Measurements from ENCODE around the gene CDK10.
"Not testable (repeated sequence)": the region's sequence is repeated elsewhere in the genome, so short reads cannot be mapped to it uniquely, and the experiment has no call there.

CDK10 gene

GRCh38 chr16:89651584-89651983 is 34.9 kb upstream of the CDK10 start:
- peaks cover 3% of the 10 kb centered on the region for H3K4me1 ChIP-seq (ENCODE audit: control insufficient read depth, insufficient read depth, low read length)
- H3K27ac ChIP-seq (ENCODE audit: low read length), result no peak overlapping the region
- no peak overlapping the region for H3K9ac ChIP-seq (ENCODE audit: low read length in 2 of 2)
- no peaks in the 10 kb centered on the region for H3K9me3 ChIP-seq (ENCODE audit: control insufficient read depth in 2 of 2, low read length in 2 of 2)
- H3K36me3 ChIP-seq (ENCODE audit: control insufficient read depth in 2 of 2, insufficient read depth in 2 of 2, low read length in 2 of 2), result peaks cover 9 to 14% of the 10 kb centered on the region in 2 donors
- H3K4me3 ChIP-seq (ENCODE audit: low read length in 2 of 2), result no peak overlapping the region
- H3K27me3 ChIP-seq (ENCODE audit: control insufficient read depth in 1 of 2, insufficient read depth in 2 of 2, low read length in 2 of 2), result no peaks in the 10 kb centered on the region

GRCh38 chr16:89653656-89654295 is 32.7 kb upstream of the CDK10 start:
- no peaks in the 10 kb centered on the region for H3K9me3 ChIP-seq (ENCODE audit: control insufficient read depth in 2 of 2, low read length in 2 of 2)
- no peak overlapping the region for H3K9ac ChIP-seq (ENCODE audit: low read length in 2 of 2)
- H3K27ac ChIP-seq (ENCODE audit: low read length), result no peak overlapping the region
- H3K36me3 ChIP-seq (ENCODE audit: control insufficient read depth in 2 of 2, insufficient read depth in 2 of 2, low read length in 2 of 2), result peaks cover 5 to 10% of the 10 kb centered on the region in 2 donors
- H3K4me1 ChIP-seq (ENCODE audit: control insufficient read depth, insufficient read depth, low read length), result peaks cover 16% of the 10 kb centered on the region
- H3K4me3 ChIP-seq (ENCODE audit: low read length in 2 of 2), result no peak overlapping the region
- H3K27me3 ChIP-seq (ENCODE audit: control insufficient read depth in 1 of 2, insufficient read depth in 2 of 2, low read length in 2 of 2), result no peaks in the 10 kb centered on the region

GRCh38 chr16:89655062-89655643 is 31.3 kb upstream of the CDK10 start:
- H3K4me3 ChIP-seq (ENCODE audit: low read length in 2 of 2), result no peak overlapping the region
- no peaks in the 10 kb centered on the region for H3K27me3 ChIP-seq (ENCODE audit: control insufficient read depth in 1 of 2, insufficient read depth in 2 of 2, low read length in 2 of 2)
- peaks cover 4 to 5% of the 10 kb centered on the region in 2 donors for H3K36me3 ChIP-seq (ENCODE audit: control insufficient read depth in 2 of 2, insufficient read depth in 2 of 2, low read length in 2 of 2)
- H3K4me1 ChIP-seq (ENCODE audit: control insufficient read depth, insufficient read depth, low read length), result peaks cover 20% of the 10 kb centered on the region
- H3K9me3 ChIP-seq (ENCODE audit: control insufficient read depth in 2 of 2, low read length in 2 of 2), result no peaks in the 10 kb centered on the region
- no peak overlapping the region for H3K27ac ChIP-seq (ENCODE audit: low read length)
- H3K9ac ChIP-seq (ENCODE audit: low read length in 2 of 2), result no peak overlapping the region

- Histone ChIP-seq H3K36me3 (ENCODE audit: control insufficient read depth in 2 of 2, insufficient read depth in 2 of 2, low read length in 2 of 2) (peaks cover 3 to 5% of the 10 kb centered on the region in 2 donors), H3K4me3 (ENCODE audit: low read length in 2 of 2) (peak overlapping the region; percentile 92 to 96), H3K9ac (ENCODE audit: low read length in 2 of 2) (peak overlapping the region in 1 of 2 donors; percentile 91), H3K27me3 (ENCODE audit: control insufficient read depth in 1 of 2, insufficient read depth in 2 of 2, low read length in 2 of 2) (no peaks in the 10 kb centered on the region), H3K4me1 (ENCODE audit: control insufficient read depth, insufficient read depth, low read length) (peaks cover 20% of the 10 kb centered on the region), H3K27ac (ENCODE audit: low read length) (no peak overlapping the region), H3K9me3 (ENCODE audit: control insufficient read depth in 2 of 2, low read length in 2 of 2) (no peaks in the 10 kb centered on the region)
Measured at GRCh38 chr16:89656435-89657121, 29.9 kb upstream of the CDK10 start.

- H3K9me3 ChIP-seq (ENCODE audit: control insufficient read depth in 2 of 2, low read length in 2 of 2), result no peaks in the 10 kb centered on the region
- H3K27me3 ChIP-seq (ENCODE audit: control insufficient read depth in 1 of 2, insufficient read depth in 2 of 2, low read length in 2 of 2), result no peaks in the 10 kb centered on the region
- H3K4me1 ChIP-seq (ENCODE audit: control insufficient read depth, insufficient read depth, low read length), result peaks cover 20% of the 10 kb centered on the region
- H3K27ac ChIP-seq (ENCODE audit: low read length), result peak within 1 kb of the TSS; percentile 53
- peak within 1 kb of the TSS; percentile 90 to 91 for H3K9ac ChIP-seq (ENCODE audit: low read length in 2 of 2)
- peaks cover 0 to 5% of the 10 kb centered on the region in 2 donors for H3K36me3 ChIP-seq (ENCODE audit: control insufficient read depth in 2 of 2, insufficient read depth in 2 of 2, low read length in 2 of 2)
- peak within 1 kb of the TSS; percentile 92 to 96 for H3K4me3 ChIP-seq (ENCODE audit: low read length in 2 of 2)
Measured at GRCh38 chr16:89657442-89658220, 28.9 kb upstream of the CDK10 start, which contains the start of the genes CHMP1A and SPATA33. TSS of gene CHMP1A (minus strand) at chr16:89657708. CDS start at chr16:89657588, 120 bp downstream. TSS of gene SPATA33 (plus strand) at chr16:89657836. CDS start at chr16:89657912, 76 bp downstream.

GRCh38 chr16:89658221-89658879 is 28.1 kb upstream of the CDK10 start:
- peak overlapping the region; percentile 41 for H3K27ac ChIP-seq (ENCODE audit: low read length)

GRCh38 chr16:89660146-89660545 is 26.3 kb upstream of the CDK10 start:
- H3K4me1 ChIP-seq (ENCODE audit: control insufficient read depth, insufficient read depth, low read length), result peaks cover 20% of the 10 kb centered on the region
- H3K27me3 ChIP-seq (ENCODE audit: control insufficient read depth in 1 of 2, insufficient read depth in 2 of 2, low read length in 2 of 2), result no peaks in the 10 kb centered on the region
- no peak overlapping the region for H3K27ac ChIP-seq (ENCODE audit: low read length)
- peaks cover 0 to 5% of the 10 kb centered on the region in 2 donors for H3K36me3 ChIP-seq (ENCODE audit: control insufficient read depth in 2 of 2, insufficient read depth in 2 of 2, low read length in 2 of 2)
- H3K4me3 ChIP-seq (ENCODE audit: low read length in 2 of 2), result no peak overlapping the region
- H3K9me3 ChIP-seq (ENCODE audit: control insufficient read depth in 2 of 2, low read length in 2 of 2), result no peaks in the 10 kb centered on the region
- H3K9ac ChIP-seq (ENCODE audit: low read length in 2 of 2), result no peak overlapping the region

More at GRCh38 chr16:89658221-89658879, 28.1 kb upstream of the CDK10 start:
- H3K9ac ChIP-seq (ENCODE audit: low read length in 2 of 2), result peak overlapping the region; percentile 90 to 91
- peaks cover 0 to 5% of the 10 kb centered on the region in 2 donors for H3K36me3 ChIP-seq (ENCODE audit: control insufficient read depth in 2 of 2, insufficient read depth in 2 of 2, low read length in 2 of 2)
- H3K9me3 ChIP-seq (ENCODE audit: control insufficient read depth in 2 of 2, low read length in 2 of 2), result no peaks in the 10 kb centered on the region
- peaks cover 20% of the 10 kb centered on the region for H3K4me1 ChIP-seq (ENCODE audit: control insufficient read depth, insufficient read depth, low read length)
- H3K4me3 ChIP-seq (ENCODE audit: low read length in 2 of 2), result peak overlapping the region; percentile 92 to 96
- no peaks in the 10 kb centered on the region for H3K27me3 ChIP-seq (ENCODE audit: control insufficient read depth in 1 of 2, insufficient read depth in 2 of 2, low read length in 2 of 2)

GRCh38 chr16:89661215-89661614 is 25.3 kb upstream of the CDK10 start:
- H3K36me3 ChIP-seq (ENCODE audit: control insufficient read depth in 2 of 2, insufficient read depth in 2 of 2, low read length in 2 of 2), result peaks cover 0 to 5% of the 10 kb centered on the region in 2 donors
- peaks cover 20% of the 10 kb centered on the region for H3K4me1 ChIP-seq (ENCODE audit: control insufficient read depth, insufficient read depth, low read length)
- H3K9me3 ChIP-seq (ENCODE audit: control insufficient read depth in 2 of 2, low read length in 2 of 2), result no peaks in the 10 kb centered on the region
- H3K4me3 ChIP-seq (ENCODE audit: low read length in 2 of 2), result no peak overlapping the region
- H3K27me3 ChIP-seq (ENCODE audit: control insufficient read depth in 1 of 2, insufficient read depth in 2 of 2, low read length in 2 of 2), result no peaks in the 10 kb centered on the region
- H3K27ac ChIP-seq (ENCODE audit: low read length), result no peak overlapping the region
- no peak overlapping the region for H3K9ac ChIP-seq (ENCODE audit: low read length in 2 of 2)

- not testable (repeated sequence) for H3K4me3 ChIP-seq (ENCODE audit: low read length in 2 of 2); H3K27me3 ChIP-seq (ENCODE audit: control insufficient read depth in 1 of 2, insufficient read depth in 2 of 2, low read length in 2 of 2); H3K27ac ChIP-seq (ENCODE audit: low read length); H3K9me3 ChIP-seq (ENCODE audit: control insufficient read depth in 2 of 2, low read length in 2 of 2); H3K9ac ChIP-seq (ENCODE audit: low read length in 2 of 2); H3K4me1 ChIP-seq (ENCODE audit: control insufficient read depth, insufficient read depth, low read length); H3K36me3 ChIP-seq (ENCODE audit: control insufficient read depth in 2 of 2, insufficient read depth in 2 of 2, low read length in 2 of 2)
Measured at GRCh38 chr16:89664238-89664637, 22.3 kb upstream of the CDK10 start.

GRCh38 chr16:89667000-89667399 is 19.5 kb upstream of the CDK10 start:
- H3K9me3 ChIP-seq (ENCODE audit: control insufficient read depth in 2 of 2, low read length in 2 of 2); H3K27ac ChIP-seq (ENCODE audit: low read length); H3K27me3 ChIP-seq (ENCODE audit: control insufficient read depth in 1 of 2, insufficient read depth in 2 of 2, low read length in 2 of 2); H3K36me3 ChIP-seq (ENCODE audit: control insufficient read depth in 2 of 2, insufficient read depth in 2 of 2, low read length in 2 of 2); H3K4me1 ChIP-seq (ENCODE audit: control insufficient read depth, insufficient read depth, low read length); H3K4me3 ChIP-seq (ENCODE audit: low read length in 2 of 2); H3K9ac ChIP-seq (ENCODE audit: low read length in 2 of 2): not testable (repeated sequence)

Data from stomach smooth muscle (tissue), 2 donors.